NCI-H510A (cell line): ENCODE measurements around the gene TMIGD3.

Source experiments
- DNase-seq: peaks from one replicate; lab custom pipeline; 2025; lab: John Stamatoyannopoulos, UW

The TMIGD3 gene

DNA sequence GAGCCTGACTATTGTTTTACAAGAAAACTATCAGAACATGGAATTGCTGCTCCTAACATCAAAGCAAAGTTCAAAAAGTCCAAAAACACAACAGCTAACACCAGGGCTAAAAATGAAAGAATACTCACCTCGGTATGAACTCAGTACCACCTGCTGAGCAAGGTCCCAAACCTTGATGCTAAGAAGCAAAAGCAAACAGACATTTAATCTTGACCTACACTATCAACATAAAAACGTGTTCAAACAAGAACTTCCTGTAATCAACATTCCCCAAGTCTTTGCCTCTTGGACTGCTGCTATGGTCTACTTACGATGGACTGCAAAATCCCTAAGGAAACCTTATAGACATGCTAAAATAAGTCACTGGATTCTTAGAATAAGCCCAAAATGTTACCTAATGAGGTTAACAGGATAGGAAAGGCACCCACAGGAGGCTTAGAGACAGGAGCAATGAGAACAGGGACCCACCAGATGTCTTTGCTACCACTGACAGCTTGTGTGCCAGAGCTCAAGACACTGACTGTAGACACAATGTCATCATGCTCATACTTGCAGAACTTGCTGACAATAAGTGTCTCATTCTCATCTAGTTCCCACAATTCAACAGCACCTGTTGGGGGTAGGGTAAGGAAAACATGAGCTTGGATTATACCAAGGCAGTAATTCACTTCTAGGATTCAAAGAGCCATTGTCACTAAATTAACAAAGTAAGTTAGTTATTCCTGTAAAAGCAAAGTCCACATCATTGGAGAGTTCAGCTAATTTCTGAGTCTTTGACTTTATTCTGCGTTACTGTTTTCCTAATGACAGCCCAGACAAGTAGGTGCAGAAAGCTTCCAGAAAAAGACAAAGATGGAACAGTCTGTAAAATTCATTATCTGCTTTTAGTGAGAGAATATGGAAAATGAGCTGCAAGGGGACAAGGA lies 56.2 kb downstream of the TMIGD3 start:
- DNase-seq, result no peak

GRCh38 chr1:111446546-111446945 lies 56.9 kb downstream of the TMIGD3 start:
- no peak for DNase-seq

- no peak for DNase-seq
Observed at GRCh38 chr1:111444031-111444430, 59.4 kb downstream of the TMIGD3 start.

GRCh38 chr1:111442457-111442856 lies 61.0 kb downstream of the TMIGD3 start:
- DNase-seq, result no peak

GRCh38 chr1:111441573-111442192 lies 61.8 kb downstream of the TMIGD3 start:
- no peak for DNase-seq

GRCh38 chr1:111439461-111440351 lies 63.7 kb downstream of the TMIGD3 start:
- no peak for DNase-seq

DNA sequence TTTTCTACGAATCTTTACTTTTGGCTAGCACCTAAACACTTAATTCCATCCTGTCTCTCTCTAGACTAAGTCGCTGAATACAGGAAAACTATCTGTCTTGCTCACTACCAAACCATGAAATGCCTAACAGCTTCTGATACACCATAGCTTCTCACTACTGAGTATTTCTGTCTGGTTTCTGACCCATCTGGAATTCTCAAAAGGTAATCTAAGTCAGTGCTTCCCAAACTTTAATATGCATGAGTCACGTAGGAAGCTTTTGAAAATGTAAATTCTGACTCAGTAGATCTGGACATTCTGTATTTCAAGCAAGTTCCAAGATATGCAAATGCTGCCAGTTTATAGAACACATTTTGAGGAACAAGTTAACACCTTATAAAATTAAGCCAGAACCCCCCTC lies 66.7 kb downstream of the TMIGD3 start:
- DNase-seq, result no peak
